HEK293T (cell line): ENCODE results near the gene PSEN1.

ENCODE experiments used
- ELF4 ChIP-seq: fragments of 450-650 bp; IDR thresholded peaks from 2 replicates; pipeline ENCODE4 v1.6.1; 2017; ENCODE audit warnings: antibody characterized with exemption
- FOXM1 ChIP-seq: fragments of 450-650 bp; IDR thresholded peaks from 2 replicates; pipeline ENCODE4 v1.6.1; 2017; ENCODE audit warnings: mild to moderate bottlenecking, borderline replicate concordance
- SP1 ChIP-seq: fragments of 450-650 bp; IDR thresholded peaks from 2 replicates; pipeline ENCODE4 v1.6.1; 2017
- SUZ12 ChIP-seq: fragments of 450-650 bp; IDR thresholded peaks from 2 replicates; pipeline ENCODE4 v1.6.1; 2016; ENCODE audit warnings: mild to moderate bottlenecking
- TARDBP ChIP-seq: fragments of 450-650 bp; IDR thresholded peaks from 2 replicates; pipeline ENCODE4 v1.6.1; 2016

GRCh38 chr14:73191441-73191840 lies 55.1 kb downstream of the PSEN1 start:
- TF ChIP-seq ELF4 (no peak), SP1 (no peak), FOXM1 (no peak), TARDBP (no peak), SUZ12 (no peak)
